ENCODE measurements around the gene PPFIA4. TPM values are rescaled to one million over a fixed set of nuclear protein-coding genes. Genes with fewer than 3 reads are reported as not detected.
A peak's percentile ranks its signal among the peaks of the same experiment; 100 is the strongest.

Gene PPFIA4
- total RNA-seq, 1 experiment from 2014 or later, result 3.0 TPM

DNA sequence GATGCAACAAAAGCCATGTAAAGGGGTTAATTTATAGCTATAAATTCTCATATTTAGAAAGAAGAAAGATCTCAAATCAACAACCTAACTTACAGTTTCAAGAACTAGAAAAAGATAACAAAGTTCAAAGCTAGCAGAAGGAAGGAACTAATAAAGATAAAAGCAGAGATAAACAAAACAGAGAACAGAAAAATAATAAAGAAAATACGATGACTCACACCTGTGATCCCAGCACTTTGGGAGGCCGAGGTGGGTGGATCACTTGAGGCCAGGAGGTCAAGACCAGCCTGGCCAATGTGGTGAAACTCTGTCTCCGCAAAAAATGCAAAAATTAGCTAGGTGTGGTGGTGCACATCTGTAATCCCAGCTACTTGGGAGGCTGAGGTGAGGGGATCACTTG is 31.5 kb upstream of the PPFIA4 start:
- no peak overlapping the region for H3K27ac ChIP-seq (ENCODE audit: low read depth, low read length, poor library complexity, severe bottlenecking)
- no peaks in the 10 kb centered on the region for H3K36me3 ChIP-seq (ENCODE audit: insufficient read depth, low read length, poor library complexity, severe bottlenecking)
- no peaks in the 10 kb centered on the region for H3K4me1 ChIP-seq (ENCODE audit: insufficient read depth, low read length, poor library complexity, severe bottlenecking)
- intact Hi-C loops (cut with micrococcal nuclease; ENCODE audit: unreplicated experiment), result loop anchor here (10.0 kb wide), 3 partner anchors 120 to 530 kb away; no protein-coding TSS in a partner anchor
- CTCF ChIA-PET, result no interaction called here
- BruUV-seq (replicated peaks), result no TSS peak
- POLR2A ChIA-PET (ENCODE audit: low non-redundant PET), result no interaction called here
- no peaks in the 10 kb centered on the region for H3K9me3 ChIP-seq (ENCODE audit: low read depth, low read length, poor library complexity, severe bottlenecking)
- no peak for DNase-seq (ENCODE audit: low spot score)
- TF ChIP-seq, protein P1, sequence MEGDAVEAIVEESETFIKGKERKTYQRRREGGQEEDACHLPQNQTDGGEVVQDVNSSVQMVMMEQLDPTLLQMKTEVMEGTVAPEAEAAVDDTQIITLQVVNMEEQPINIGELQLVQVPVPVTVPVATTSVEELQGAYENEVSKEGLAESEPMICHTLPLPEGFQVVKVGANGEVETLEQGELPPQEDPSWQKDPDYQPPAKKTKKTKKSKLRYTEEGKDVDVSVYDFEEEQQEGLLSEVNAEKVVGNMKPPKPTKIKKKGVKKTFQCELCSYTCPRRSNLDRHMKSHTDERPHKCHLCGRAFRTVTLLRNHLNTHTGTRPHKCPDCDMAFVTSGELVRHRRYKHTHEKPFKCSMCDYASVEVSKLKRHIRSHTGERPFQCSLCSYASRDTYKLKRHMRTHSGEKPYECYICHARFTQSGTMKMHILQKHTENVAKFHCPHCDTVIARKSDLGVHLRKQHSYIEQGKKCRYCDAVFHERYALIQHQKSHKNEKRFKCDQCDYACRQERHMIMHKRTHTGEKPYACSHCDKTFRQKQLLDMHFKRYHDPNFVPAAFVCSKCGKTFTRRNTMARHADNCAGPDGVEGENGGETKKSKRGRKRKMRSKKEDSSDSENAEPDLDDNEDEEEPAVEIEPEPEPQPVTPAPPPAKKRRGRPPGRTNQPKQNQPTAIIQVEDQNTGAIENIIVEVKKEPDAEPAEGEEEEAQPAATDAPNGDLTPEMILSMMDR (conservative IDR thresholded peaks at IDR 0.05; ENCODE audit: low read depth, low read length), result no peak
- no peak overlapping the region for H3K4me3 ChIP-seq (ENCODE audit: low read depth, low read length, poor library complexity, severe bottlenecking)
- H3K27me3 ChIP-seq (replicated peaks; ENCODE audit: insufficient read depth, low read depth, low read length, poor library complexity), result peaks cover 58% of the 10 kb centered on the region

DNA sequence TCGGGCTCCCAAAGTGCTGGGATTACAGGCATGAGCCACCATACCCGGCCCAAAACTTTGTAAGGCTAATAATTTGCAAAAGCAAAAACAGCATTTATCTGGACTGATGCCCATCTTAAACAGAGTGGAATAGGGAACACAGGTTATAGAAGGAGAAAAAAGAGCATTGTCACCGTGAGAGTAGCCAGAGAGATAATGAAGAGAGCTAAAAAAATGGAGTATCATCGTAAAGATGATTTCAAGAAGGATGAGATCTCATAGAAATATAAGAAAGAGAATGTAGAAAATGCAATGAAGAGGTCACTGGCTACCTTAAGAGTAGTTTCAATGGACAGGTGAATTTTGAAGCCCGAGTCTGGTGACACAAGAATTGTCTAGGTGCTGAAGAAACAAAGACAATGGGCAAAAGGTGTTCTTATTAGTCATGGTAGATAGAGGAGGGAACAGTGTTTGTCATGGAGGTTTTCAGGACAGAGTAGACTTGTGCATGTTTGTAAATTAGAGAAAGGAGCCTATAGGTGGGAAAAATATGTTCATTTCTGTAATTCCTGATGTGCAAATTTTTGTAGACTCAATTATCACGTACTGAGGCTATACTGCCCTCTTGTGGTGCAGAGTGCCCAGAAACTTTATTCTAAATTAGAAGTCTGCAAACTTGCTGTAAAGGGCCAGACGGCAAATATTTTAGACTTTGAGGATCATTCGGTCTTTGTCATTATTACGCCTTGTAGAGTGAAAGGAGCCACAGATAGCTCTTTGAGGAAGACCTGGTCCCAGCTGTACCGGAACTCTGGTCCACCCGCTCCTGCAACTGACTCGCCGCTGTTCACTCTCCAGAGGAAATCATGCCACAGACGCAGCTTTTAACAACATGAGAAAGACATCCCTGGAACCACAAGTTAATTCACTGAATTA is 27.2 kb upstream of the PPFIA4 start:
- POLR2A ChIA-PET (ENCODE audit: low non-redundant PET), result interaction anchor here (0.6 kb wide), 2 partner anchors 594 to 707 kb away, joined by 3 read pairs; no protein-coding TSS in a partner anchor
- no peak overlapping the region for H3K4me3 ChIP-seq (ENCODE audit: low read depth, low read length, poor library complexity, severe bottlenecking)
- no peaks in the 10 kb centered on the region for H3K9me3 ChIP-seq (ENCODE audit: low read depth, low read length, poor library complexity, severe bottlenecking)
- no peak overlapping the region for H3K27ac ChIP-seq (ENCODE audit: low read depth, low read length, poor library complexity, severe bottlenecking)
- H3K4me1 ChIP-seq (ENCODE audit: insufficient read depth, low read length, poor library complexity, severe bottlenecking), result no peaks in the 10 kb centered on the region
- no peaks in the 10 kb centered on the region for H3K36me3 ChIP-seq (ENCODE audit: insufficient read depth, low read length, poor library complexity, severe bottlenecking)
- peaks cover 37% of the 10 kb centered on the region for H3K27me3 ChIP-seq (replicated peaks; ENCODE audit: insufficient read depth, low read depth, low read length, poor library complexity)
- CTCF ChIA-PET, result interaction anchor here (0.5 kb wide), 1 partner anchor 113 kb away, joined by 4 read pairs; no protein-coding TSS in a partner anchor
- intact Hi-C loops (cut with micrococcal nuclease; ENCODE audit: unreplicated experiment), result loop anchor here (10.0 kb wide), 3 partner anchors 124 to 534 kb away; no protein-coding TSS in a partner anchor
- DNase-seq (ENCODE audit: low spot score), result peak; percentile 76
- TF ChIP-seq EZH2 (IDR thresholded peaks at IDR 0.05; ENCODE audit: borderline replicate concordance, low read depth, low read length, poor library complexity, severe bottlenecking), result no peak
- TF ChIP-seq, protein P1 (conservative IDR thresholded peaks at IDR 0.05; ENCODE audit: low read depth, low read length), result peak; percentile 88
- no TSS peak for BruUV-seq (replicated peaks)

DNA sequence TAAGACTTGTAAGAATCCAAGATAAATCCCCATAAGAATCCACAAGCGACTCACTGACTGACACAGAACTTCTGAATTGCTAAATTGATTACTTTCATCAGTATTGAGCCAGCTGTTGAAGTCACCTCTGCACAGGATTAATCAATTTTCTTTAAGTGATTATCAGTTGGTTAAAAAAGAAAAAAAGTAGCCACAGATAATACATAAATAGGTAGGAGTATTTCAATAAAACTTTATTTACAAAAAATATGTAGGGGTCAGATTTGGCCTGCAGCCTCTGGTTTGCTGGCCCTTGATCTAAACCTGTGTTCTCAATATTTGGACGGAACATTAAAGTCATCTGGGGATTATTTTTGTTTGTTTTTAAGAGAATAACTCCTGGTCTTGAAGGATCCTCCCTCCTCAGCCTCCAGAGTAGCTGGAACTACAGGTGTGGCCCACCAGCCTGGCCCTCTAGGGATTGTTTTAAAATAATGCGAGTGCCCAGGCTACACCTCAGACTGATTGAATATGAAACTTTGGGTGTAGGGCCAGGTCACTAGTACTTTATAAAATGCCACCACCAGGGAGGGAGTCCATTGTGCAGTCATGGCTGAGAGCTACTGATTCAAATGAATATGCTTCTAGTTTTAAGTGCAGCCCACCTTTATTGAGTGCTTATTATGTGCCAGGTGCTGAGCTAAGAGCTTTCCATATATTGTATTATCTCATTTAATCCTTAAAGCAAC is 25.9 kb upstream of the PPFIA4 start:
- Histone ChIP-seq H3K9me3 (ENCODE audit: low read depth, low read length, poor library complexity, severe bottlenecking) (no peaks in the 10 kb centered on the region), H3K4me1 (ENCODE audit: insufficient read depth, low read length, poor library complexity, severe bottlenecking) (no peaks in the 10 kb centered on the region), H3K4me3 (ENCODE audit: low read depth, low read length, poor library complexity, severe bottlenecking) (no peak overlapping the region), H3K36me3 (ENCODE audit: insufficient read depth, low read length, poor library complexity, severe bottlenecking) (no peaks in the 10 kb centered on the region), H3K27ac (ENCODE audit: low read depth, low read length, poor library complexity, severe bottlenecking) (no peak overlapping the region), H3K27me3 (replicated peaks; ENCODE audit: insufficient read depth, low read depth, low read length, poor library complexity) (peaks cover 31% of the 10 kb centered on the region)
- CTCF ChIA-PET, result no interaction called here
- DNase-seq (ENCODE audit: low spot score), result no peak
- intact Hi-C loops (cut with micrococcal nuclease; ENCODE audit: unreplicated experiment), result loop anchor here (10.0 kb wide), 1 partner anchor 656 kb away; the partner anchor contains the start of genes PPP1R12B and UBE2T
- no peak for TF ChIP-seq EZH2 (IDR thresholded peaks at IDR 0.05; ENCODE audit: borderline replicate concordance, low read depth, low read length, poor library complexity, severe bottlenecking)
- TF ChIP-seq, protein P1 (conservative IDR thresholded peaks at IDR 0.05; ENCODE audit: low read depth, low read length), result no peak
- no TSS peak for BruUV-seq (replicated peaks)
- POLR2A ChIA-PET (ENCODE audit: low non-redundant PET), result no interaction called here

Measured in A673 (cell line).